Urothelium cell line (cell line): ENCODE measurements around the gene KIFC3.
A peak's percentile ranks its signal among the peaks of the same experiment; 100 is the strongest.
"Not testable (repeated sequence)": the region's sequence is repeated elsewhere in the genome, so short reads cannot be mapped to it uniquely, and the experiment has no call there.

ENCODE experiments used
- DNase-seq: peaks from one replicate; pipeline ENCODE4 v3.0.0; 2011; ENCODE audit warnings: low spot score, mixed read lengths
- FAIRE-seq: peaks from 2 replicates; lab custom pipeline; 2011; peaks lifted over from hg19 to GRCh38; lab: Jason Lieb, UNC

Gene KIFC3, protein sequence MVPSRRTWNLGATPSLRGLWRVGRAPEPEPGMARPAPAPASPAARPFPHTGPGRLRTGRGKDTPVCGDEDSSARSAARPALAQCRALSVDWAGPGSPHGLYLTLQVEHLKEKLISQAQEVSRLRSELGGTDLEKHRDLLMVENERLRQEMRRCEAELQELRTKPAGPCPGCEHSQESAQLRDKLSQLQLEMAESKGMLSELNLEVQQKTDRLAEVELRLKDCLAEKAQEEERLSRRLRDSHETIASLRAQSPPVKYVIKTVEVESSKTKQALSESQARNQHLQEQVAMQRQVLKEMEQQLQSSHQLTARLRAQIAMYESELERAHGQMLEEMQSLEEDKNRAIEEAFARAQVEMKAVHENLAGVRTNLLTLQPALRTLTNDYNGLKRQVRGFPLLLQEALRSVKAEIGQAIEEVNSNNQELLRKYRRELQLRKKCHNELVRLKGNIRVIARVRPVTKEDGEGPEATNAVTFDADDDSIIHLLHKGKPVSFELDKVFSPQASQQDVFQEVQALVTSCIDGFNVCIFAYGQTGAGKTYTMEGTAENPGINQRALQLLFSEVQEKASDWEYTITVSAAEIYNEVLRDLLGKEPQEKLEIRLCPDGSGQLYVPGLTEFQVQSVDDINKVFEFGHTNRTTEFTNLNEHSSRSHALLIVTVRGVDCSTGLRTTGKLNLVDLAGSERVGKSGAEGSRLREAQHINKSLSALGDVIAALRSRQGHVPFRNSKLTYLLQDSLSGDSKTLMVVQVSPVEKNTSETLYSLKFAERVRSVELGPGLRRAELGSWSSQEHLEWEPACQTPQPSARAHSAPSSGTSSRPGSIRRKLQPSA

DNA sequence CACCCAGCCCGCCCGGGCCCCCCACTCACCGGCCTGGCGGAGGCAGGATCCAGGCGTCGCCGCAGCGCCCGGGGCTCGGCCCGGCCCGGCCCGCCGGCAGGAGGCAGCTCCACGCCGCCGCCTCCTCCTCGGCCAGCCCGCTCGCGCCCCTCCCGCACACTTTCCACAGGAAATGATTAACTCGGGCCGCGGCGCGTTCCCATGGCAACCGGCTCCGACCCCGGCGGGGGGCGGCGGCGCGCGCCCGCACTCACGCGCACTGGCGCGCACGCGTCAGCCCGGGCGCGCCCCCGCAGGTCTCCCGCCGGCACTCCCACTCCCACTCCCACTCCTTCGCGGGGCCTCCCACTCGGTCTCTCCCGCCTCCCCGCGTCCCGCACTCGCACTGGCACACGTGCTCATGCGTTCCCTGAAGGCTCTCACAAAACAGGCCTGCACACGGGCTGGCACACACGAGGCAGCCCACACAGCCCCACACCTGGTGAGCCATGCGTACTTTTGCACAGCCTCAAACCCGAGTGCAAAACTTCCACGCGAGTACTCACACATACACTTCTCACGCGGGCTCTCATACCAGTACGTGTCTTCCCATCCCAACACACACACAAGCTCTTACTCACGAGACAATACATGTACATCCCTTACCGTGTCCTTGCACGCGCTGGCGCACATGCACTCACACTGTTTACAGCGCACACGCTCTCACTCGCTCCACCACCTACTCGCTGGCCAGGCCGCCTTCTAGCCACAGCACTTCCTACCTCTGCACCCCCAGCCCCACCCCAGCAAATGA, at the start of gene KIFC3:
TSS of gene KIFC3 (minus strand) at position 151 of the 793 bp plus-strand sequence. CDS start 4,248 bp downstream, outside the sequence.
- FAIRE-seq (peak; percentile 46), DNase-seq (peak; percentile 90)

DNA sequence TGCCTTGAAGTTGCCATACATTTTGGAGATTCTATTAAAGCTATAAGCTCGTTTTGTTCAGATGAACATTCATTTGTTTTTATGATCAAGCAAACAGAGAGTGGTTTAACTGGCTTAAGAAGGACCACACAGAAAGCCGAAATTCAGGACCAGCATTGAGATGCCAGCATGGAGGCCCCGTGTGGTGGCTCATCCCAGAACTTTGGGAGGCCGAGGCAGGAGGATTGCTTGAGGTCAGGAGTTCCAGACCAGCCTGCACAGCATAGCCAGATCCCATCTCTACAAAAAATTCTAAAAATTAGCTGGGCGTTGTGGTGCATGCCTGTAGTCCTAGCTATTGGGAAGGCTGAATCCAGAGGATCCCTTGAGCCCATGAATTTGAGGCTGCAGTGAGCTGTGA, 45.9 kb upstream of the KIFC3 start:
- FAIRE-seq (no peak), DNase-seq (no peak)

DNA sequence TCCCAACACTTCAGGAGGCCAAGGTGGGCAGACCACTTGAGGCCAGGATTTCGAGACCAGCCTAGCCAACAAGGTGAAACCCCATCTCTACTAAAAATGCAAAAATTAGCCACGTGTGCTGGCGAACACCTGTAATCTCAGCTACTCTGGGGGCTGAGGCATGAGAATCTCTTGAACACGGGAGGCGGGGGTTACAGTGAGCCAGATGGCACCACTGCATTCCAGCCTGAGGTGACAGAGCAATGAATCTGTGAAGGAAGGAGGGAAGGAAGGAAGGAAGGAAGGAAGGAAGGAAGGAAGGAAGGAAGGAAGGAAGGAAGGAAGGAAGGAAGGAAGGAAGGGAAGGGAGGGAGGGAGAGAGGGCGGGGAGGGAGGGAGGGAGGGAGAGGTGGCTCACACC, 44.6 kb upstream of the KIFC3 start:
- DNase-seq, FAIRE-seq: not testable (repeated sequence)

DNA sequence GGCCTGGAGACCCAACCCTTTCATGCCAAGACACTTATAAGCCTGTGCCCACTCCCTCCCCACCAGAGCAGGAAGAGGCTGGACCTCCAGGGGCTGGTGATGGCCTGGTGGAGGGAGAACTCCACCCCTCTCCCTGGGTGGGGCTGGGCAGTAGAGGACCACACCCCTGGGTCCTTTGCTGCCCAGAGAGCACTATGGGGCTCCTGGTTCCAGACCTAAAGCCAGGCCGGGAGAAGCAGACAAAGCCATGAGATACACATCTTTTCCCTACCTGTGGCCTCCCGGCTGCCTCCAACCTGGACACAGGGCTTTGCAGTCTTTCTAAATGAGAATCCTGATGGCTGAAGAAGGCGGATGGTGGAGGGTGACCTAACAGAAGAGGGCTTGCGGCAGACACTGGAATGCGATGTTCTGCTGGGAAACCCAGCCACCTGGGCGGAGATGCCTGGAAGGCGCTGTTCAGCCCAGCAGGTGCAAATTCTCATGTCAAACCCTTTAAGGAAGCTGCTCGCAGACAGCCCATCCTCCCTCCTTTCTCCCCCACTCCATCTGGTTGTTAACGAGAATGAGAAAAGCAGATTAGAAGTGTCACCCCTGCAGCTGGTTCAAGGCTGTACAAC, 43.9 kb upstream of the KIFC3 start:
- no peak for DNase-seq
- FAIRE-seq: no peak

DNA sequence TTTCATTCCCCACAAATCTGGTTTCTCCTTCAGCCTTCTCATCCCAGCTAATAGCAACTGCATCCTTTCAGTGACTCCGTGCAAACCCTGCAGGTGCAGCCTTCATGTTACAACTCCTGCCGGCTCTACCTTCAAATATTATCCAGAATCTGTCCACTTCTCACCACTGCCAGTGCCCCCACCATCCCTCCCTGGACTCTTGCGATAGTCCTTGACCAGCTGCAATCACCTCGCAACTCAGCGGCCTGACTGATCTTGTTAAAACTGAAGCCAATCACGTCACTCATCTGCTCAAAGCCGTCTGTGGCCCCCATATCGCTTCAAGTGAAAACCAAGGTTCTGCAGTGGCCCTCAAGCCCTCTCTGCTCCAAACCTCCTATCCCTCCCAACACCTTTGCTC, 42.8 kb upstream of the KIFC3 start:
- FAIRE-seq (no peak), DNase-seq (no peak)

DNA sequence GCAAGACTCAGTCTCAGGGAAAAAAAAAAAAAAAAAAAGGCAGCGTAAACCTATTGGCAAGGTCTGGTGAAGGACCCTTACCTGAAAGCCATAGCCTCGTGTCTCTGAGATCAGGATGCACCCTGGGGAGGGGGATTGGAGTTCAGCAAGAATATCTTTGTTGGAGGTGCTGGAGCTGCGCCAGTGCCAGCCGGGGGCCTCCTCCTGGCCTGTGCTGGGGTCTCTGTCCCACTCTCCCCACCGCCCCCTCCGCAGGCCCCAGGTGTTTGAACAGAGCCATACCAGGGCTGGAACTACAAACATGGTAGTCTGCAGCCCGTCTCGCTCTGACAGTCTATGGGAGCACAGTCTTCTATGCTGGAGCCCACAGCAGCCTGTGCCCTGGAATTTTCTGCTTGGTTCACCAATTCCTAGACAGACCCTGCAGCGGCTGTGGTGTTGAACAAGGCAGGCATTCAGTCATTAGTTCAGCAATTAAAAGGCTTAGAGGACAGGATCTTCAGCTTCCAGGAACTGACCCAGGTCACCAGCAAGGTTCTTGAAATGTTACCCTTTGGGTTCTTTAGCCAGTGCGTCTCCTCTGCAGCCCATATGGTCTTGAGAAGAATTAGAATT, 42.2 kb upstream of the KIFC3 start:
- DNase-seq: no peak
- FAIRE-seq: no peak

DNA sequence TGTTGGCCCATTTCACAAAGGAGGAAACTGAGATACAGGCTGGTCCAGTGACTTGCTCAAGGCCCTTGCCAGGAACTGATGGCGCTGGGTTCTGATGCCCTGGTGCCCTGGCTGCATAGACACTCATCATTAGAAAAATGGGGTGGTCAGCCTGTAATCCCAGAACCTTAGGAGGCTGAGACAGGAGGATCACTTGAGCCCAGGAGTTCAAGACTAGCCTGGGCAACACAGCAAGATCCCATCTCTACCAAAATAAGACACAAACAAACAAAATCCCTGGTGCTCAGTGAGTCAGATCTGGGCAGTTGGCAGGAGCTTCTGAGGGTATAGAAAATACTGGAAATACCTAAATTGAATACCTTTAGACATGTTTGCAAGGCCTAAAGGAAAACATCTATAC, 41.1 kb upstream of the KIFC3 start:
- no peak for DNase-seq
- FAIRE-seq: no peak

DNA sequence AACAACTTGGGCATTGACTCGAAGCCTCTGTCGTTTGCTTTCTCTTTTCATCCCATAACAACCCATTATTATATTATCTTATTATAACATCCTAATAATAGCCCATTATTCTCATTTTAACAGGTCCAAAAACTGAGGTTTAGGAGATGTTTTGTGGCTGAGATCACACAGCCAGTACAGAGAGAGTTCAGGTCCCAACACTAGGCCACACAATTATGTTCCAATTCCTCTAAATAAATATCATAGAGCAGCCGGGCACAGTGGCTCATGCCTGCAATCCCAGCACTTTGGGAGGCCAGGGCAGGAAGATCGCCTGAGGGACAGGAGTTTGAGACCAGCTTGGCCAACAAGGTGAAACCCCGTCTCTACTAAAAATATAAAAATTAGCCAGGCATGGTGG, 40.3 kb upstream of the KIFC3 start:
- FAIRE-seq: no peak

DNA sequence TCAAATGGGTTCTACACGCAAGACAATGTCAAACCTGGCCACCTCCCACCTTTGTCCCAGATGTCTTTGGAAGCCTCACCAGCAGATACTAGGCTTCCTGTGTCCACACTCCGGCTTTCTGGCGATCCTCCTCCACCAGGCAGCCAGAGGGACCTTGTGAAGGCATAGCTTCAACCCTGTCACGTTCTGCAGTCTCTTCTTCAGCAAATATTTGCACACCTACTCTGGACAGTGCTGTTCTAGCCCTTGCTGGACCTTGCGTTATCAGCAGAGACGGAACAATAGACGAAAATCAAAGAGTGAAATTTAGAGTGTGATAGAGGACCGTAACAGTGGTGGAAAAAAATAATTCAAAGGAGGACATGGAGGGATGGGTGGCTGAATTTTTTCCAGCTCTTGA, 38.5 kb upstream of the KIFC3 start:
- DNase-seq (no peak), FAIRE-seq (no peak)

More for the DNA sequence above, 40.3 kb upstream of the KIFC3 start:
- DNase-seq: no peak

DNA sequence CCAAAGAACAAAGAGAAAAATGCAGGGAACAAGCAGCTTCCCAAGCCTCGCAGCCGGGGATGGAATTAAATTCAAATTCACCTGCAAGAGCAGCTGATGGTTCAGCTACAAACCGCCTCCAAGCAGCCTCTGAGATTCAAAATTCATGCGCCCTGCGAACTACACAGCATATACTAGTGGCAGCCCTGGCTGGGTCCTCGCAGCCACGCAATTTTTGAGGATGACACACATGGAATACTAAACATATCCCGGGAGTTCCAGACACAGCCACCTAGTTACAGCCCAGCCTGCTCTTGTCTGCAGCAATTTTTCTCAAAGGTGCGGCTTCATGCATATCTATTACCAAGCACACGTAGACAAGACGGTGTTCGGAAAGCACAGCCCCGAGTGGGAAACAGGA, 35.9 kb upstream of the KIFC3 start:
- FAIRE-seq: no peak
- DNase-seq: no peak

DNA sequence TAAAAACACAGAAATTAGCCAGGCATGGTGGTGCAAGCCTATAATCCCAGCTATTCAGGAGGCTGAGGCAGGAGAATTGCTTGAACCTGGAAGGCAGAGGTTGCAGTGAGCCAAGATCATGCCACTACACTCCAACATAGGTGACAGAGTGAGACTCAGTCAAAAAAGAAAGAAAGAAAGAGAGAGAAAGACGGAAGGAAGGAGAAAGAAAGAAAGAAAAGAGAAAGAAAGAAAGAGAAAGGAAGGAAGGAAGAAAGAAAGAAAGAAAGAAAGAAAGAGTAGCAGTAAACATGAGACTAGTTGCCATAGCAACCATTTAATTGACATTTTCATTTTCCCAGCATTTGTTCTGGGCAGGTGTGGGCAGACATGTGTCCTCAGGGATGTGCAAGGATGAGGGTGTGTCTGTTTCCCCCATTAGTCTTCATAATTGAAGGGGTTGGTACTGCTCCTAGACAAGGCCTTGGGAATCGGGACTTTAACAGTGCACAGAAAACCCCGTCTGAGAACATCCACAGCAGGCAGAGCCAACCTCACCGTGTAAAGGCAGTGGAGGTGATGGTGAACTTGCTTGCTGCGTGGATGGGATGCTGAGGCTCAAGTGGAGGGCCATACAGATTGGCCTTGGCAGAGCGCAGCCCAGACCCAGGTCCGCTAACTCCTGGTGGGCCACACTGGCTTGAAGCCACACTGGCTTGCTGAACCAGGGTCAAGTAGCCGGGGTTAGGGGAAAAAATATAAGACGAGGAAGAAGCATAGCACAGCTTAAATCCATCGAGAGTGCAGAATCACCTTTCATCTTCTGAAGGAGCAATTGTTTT, 35.2 kb upstream of the KIFC3 start:
- no peak for DNase-seq
- no peak for FAIRE-seq

DNA sequence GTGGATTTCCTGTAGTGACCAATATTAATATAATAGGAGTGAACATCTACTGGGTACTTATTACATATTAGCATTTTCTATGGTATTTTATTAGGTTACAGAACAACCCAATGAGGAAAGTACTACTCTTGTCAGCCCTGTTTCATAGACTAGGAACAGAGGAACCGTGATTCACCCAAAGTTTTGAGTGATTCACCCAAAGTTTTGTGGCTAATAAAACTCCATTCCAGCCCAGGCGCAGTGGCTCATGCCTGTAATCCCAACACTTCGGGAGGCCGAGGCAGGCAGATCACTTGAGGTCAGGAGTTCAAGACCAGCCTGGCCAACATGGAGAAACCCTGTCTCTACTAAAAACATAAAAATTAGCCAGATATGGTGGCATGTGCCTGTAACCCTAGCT, 33.1 kb upstream of the KIFC3 start:
- not testable (repeated sequence) for DNase-seq, FAIRE-seq

DNA sequence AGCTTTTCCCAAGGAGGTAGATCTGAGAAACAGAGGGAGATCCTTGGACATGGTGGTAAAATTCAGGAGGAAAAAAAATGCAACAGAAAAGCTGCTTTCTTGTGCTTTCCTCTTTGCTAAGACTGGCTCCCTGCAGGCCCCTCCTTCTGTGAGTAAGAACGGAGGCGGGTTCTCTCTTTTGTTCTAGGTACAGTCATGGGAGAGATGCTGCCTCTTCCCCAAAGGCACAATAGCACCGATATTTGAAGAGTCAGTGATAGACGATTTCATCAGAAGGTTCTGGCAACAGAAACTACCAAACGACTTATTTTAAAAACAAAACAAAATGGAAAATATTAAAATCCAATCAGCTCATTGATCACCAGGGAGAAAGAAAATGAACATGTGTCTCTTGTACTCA, 32.6 kb upstream of the KIFC3 start:
- FAIRE-seq: no peak
- peak; percentile 51 for DNase-seq

DNA sequence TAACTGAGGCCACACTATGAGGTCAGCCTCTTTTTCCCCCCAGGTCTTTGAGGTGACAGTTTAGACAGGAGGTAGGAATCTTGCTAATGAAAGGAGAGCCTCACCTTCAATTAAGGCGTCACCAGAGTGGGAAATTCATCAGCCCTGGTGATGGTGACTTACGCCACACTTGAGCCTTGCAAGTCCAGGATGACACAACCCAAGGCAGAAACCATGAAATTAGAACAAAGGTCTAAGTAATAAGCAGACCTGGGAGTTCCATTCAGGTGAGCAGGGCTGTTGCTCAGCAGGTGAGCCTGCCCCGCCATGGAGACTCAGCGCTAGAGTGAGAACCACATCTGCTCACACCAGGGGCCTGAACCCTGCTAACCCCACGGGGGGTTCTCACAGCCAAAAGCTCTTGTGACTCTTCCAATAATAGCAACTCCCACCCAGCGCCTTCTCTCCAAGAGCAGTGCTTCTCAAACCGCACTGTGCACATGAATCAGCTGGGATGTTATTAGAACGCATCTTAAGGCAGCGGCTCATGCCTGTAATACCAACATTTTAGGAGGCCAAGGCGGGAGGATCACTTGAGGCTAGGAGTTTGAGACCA, 28.7 kb upstream of the KIFC3 start:
- no peak for DNase-seq
- FAIRE-seq: no peak

DNA sequence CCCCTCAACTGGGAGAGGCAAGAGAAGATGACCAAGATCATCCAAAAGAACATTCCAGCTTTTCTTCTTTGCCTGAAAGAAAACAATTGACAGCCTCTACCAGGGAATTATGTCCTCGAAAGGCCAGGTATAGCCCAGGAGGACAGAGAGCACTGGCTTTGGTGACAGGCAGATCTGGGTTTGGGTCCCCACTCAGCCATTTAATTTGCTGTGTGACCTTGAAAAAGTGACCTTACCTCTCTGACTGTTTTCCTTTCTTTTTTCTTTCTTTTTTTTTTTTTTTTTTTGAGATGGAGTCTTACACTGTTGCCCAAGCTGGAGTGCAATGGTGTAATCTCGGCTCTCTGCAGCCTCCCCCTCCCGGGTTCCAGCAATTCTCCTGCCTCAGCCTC, 27.7 kb upstream of the KIFC3 start:
- FAIRE-seq (no peak), DNase-seq (no peak)

DNA sequence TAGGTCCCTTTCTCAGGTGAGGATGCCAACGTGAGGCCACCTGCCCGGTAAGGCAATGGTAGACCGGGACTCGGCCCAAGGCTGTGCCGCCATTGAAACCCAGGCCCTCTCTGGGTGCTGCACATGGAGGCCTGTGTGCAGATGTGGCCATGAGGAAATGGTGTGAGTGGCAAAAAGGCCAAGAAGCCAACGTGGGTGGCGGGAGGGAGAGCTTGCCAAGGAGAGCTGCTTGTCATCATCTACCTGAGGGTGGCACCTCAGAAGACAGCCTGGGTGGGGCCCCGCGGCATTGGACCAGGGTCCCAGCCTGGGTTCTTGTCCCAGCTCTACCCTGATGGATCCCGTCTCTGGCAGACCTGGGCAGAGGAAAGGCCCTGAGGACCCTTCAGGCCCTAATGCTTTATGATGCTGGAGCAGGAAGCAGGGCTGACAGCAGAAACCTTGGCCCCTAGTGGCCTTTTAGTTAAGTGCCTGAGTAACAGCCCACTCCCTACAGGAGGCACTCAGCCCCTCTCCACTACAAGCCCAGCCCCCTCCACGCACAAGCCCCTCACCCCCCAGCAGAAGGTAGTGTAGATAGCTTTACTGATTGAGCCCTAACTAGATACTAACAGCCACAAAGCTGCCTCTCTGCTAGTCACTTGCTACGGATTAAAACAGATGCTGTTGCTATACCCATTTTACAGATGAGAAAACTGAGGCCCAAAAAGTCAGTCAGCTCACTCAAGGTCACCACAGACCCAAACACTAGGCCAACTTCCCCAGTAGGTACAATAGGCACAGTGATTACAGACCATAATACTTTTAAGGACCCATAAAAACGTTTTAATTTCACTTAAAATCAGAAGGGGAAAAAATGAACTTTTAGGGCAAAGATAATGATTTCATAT, 26.2 kb upstream of the KIFC3 start:
- no peak for DNase-seq
- no peak for FAIRE-seq

DNA sequence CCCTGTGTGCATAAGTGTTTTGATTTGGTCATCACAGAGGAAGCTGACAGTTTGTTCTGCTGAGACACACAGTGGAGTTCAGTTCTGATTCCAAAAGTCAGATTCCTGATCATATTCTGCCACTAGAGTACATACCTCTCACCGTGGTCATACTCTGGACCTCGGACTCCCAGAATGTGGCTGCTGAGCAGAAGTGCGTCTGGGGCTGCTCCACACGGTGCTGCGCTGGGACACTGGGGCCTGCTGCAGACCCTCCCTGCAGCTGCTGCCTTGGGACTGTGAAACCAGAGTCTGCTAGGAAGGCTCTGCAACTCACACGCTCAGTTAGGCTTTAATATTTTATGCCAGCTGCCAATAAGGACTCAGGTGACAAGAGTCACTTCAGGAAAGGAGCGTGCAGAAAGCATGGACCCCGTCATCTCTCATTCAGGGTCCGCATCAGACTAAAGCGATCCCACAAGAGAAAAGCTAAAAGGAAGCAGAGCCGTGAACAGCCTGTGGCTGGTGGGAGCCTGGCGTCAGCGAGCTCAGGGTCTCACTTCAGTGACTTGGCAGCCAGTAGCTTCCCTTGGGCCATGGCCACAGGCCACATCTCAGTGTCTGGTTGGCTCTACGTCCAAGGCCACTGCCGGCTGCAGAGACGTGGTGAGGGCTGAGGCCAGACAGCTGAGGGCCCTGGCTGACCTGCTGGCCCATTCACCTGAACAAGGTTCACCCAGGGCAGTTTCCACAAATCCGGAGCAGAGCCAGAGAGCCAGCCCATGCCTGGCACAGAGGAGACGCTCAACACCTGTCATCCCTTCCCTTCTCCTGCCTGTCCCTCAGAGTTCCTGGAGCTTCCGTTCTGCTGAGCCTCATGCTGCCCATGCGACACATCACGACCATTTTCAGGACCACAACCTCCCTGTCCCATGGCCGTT, 24.7 kb upstream of the KIFC3 start:
- DNase-seq (no peak), FAIRE-seq (no peak)
